ENCODE results near the gene ARMC2.

GRCh38 chr6:108969776-108970175, 121.6 kb downstream of the ARMC2 start:
- TF ChIP-seq YY1 (IDR thresholded peaks at IDR 0.05; ENCODE audit: low read depth, low read length) = no peak
- TF ChIP-seq, protein P1, sequence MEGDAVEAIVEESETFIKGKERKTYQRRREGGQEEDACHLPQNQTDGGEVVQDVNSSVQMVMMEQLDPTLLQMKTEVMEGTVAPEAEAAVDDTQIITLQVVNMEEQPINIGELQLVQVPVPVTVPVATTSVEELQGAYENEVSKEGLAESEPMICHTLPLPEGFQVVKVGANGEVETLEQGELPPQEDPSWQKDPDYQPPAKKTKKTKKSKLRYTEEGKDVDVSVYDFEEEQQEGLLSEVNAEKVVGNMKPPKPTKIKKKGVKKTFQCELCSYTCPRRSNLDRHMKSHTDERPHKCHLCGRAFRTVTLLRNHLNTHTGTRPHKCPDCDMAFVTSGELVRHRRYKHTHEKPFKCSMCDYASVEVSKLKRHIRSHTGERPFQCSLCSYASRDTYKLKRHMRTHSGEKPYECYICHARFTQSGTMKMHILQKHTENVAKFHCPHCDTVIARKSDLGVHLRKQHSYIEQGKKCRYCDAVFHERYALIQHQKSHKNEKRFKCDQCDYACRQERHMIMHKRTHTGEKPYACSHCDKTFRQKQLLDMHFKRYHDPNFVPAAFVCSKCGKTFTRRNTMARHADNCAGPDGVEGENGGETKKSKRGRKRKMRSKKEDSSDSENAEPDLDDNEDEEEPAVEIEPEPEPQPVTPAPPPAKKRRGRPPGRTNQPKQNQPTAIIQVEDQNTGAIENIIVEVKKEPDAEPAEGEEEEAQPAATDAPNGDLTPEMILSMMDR (IDR thresholded peaks at IDR 0.05; ENCODE audit: control extremely low read depth in 1 of 3, insufficient read depth in 1 of 3, low read depth in 1 of 3, low read length in 3 of 3) = no peak
- TF ChIP-seq EZH2 (IDR thresholded peaks at IDR 0.05; ENCODE audit: low read depth, low read length, severe bottlenecking) = no peak
- TF ChIP-seq GABPA (IDR thresholded peaks at IDR 0.05; ENCODE audit: borderline replicate concordance, insufficient read depth, low read length) = no peak
- no peak for TF ChIP-seq JUND (IDR thresholded peaks at IDR 0.05; ENCODE audit: low read length)
- no peak for TF ChIP-seq HDAC2 (IDR thresholded peaks at IDR 0.05; ENCODE audit: borderline replicate concordance in 1 of 2, low read depth in 2 of 2, low read length in 2 of 2)
- no peak for TF ChIP-seq CEBPB (IDR thresholded peaks at IDR 0.05; ENCODE audit: low read depth, low read length)
- no peak for TF ChIP-seq RAD21 (IDR thresholded peaks at IDR 0.05 in 1 of 2, conservative IDR thresholded peaks at IDR 0.05 in 1 of 2; ENCODE audit: low read depth in 2 of 2, low read length in 2 of 2)

All from H1 (cell line).